HEK293 (cell line): Measurements from ENCODE around the gene CSTPP1.

Experiments
- CTCF ChIA-PET: fragments of 350-600 bp; formaldehyde crosslinking; extraction: SDS; loops from one replicate; lab custom pipeline; 2021; ENCODE audit warnings: antibody characterized with exemption; lab: Yijun Ruan, JAX
- POLR2A ChIA-PET: fragments of 300-600 bp; formaldehyde crosslinking; extraction: SDS; loops from one replicate; lab custom pipeline; 2020; ENCODE audit warnings: antibody characterized with exemption, inconsistent platforms; lab: Yijun Ruan, JAX
- H3K27ac ChIP-seq: fragments of 200-500 bp; sonication (Bioruptor generic); 2 replicates; pipeline ENCODE4 v1.5.1; 2014; ENCODE audit warnings: low read depth, low read length, control low read depth, inconsistent platforms; ENCODE audit errors: extremely low read depth
- H3K36me3 ChIP-seq, 2 experiments: fragments of 200-500 bp in 1 of 2; sonication (Bioruptor generic) in 1 of 2; 1 replicate in 1 of 2; 2 replicates in 1 of 2; pipeline ENCODE4 v1.5.1; 2014 to 2017; ENCODE audit warnings: inconsistent platforms in 2 of 2, low read length in 2 of 2; ENCODE audit not compliant: control insufficient read depth in 2 of 2, insufficient read depth in 1 of 2
- H3K4me1 ChIP-seq: fragments of 200-500 bp; sonication (Bioruptor generic); 2 replicates; pipeline ENCODE4 v1.5.1; 2014; ENCODE audit warnings: mild to moderate bottlenecking, low read length, inconsistent platforms; ENCODE audit not compliant: control insufficient read depth, insufficient read depth
- H3K4me3 ChIP-seq: 2 replicates; pipeline ENCODE4 v1.5.1; 2011; ENCODE audit warnings: low read depth, mild to moderate bottlenecking, control low read depth, low read length, moderate library complexity
- H3K9me3 ChIP-seq: fragments of 200-500 bp; sonication (Bioruptor generic); 2 replicates; pipeline ENCODE4 v1.5.1; 2014; ENCODE audit warnings: low read depth, low read length, inconsistent platforms; ENCODE audit not compliant: control insufficient read depth, insufficient read depth
- ATF2 ChIP-seq: fragments of 450-650 bp; formaldehyde crosslinking; IDR thresholded peaks from 2 replicates; pipeline ENCODE4 v1.5.1; 2016; ENCODE audit warnings: missing biosample characterization, missing genetic modification characterization, low read depth
- EGR2 ChIP-seq: fragments of 450-650 bp; formaldehyde crosslinking; IDR thresholded peaks from 2 replicates; pipeline ENCODE4 v1.5.1; 2016; ENCODE audit warnings: low read depth, missing biosample characterization, missing genetic modification characterization
- GLI2 ChIP-seq: fragments of 450-650 bp; formaldehyde crosslinking; IDR thresholded peaks from 2 replicates; pipeline ENCODE4; 2017; ENCODE audit warnings: missing biosample characterization, missing genetic modification characterization, low read depth, borderline replicate concordance
- KLF1 ChIP-seq: fragments of 450-650 bp; formaldehyde crosslinking; IDR thresholded peaks from 2 replicates; pipeline ENCODE4 v1.5.1; 2016; ENCODE audit warnings: missing biosample characterization, missing genetic modification characterization
- SALL2 ChIP-seq: fragments of 450-650 bp; formaldehyde crosslinking; IDR thresholded peaks from 2 replicates; pipeline ENCODE4 v1.5.0; 2017; ENCODE audit warnings: missing biosample characterization, mild to moderate bottlenecking, missing genetic modification characterization, borderline replicate concordance
- SETDB1 ChIP-seq: IDR thresholded peaks from one replicate; pipeline ENCODE4 v1.6.1; 2017; ENCODE audit warnings: mild to moderate bottlenecking, low read length, moderate library complexity, mixed read lengths; ENCODE audit not compliant: insufficient read length
- YY1 ChIP-seq: fragments of 450-650 bp; formaldehyde crosslinking; IDR thresholded peaks from 2 replicates; pipeline ENCODE4 v1.5.1; 2018; ENCODE audit warnings: missing biosample characterization, missing genetic modification characterization
- ZBTB17 ChIP-seq: fragments of 450-650 bp; formaldehyde crosslinking; IDR thresholded peaks from 2 replicates; pipeline ENCODE4 v1.5.1; 2016; ENCODE audit warnings: missing biosample characterization, missing genetic modification characterization
- ZBTB7A ChIP-seq: fragments of 450-650 bp; formaldehyde crosslinking; IDR thresholded peaks from 2 replicates; pipeline ENCODE4 v1.5.1; 2016; ENCODE audit warnings: low read depth, missing biosample characterization, missing genetic modification characterization
- ZFHX2 ChIP-seq: fragments of 450-650 bp; formaldehyde crosslinking; conservative IDR thresholded peaks from 2 replicates; pipeline ENCODE4 v1.5.1; 2016; ENCODE audit warnings: missing biosample characterization, missing genetic modification characterization
- ZFP37 ChIP-seq: fragments of 450-650 bp; formaldehyde crosslinking; IDR thresholded peaks from 2 replicates; pipeline ENCODE4 v1.5.1; 2016; ENCODE audit warnings: missing biosample characterization, missing genetic modification characterization
- ZNF10 ChIP-seq: fragments of 450-650 bp; formaldehyde crosslinking; IDR thresholded peaks from 2 replicates; pipeline ENCODE4 v1.5.1; 2017; ENCODE audit warnings: missing biosample characterization, missing genetic modification characterization
- ZNF138 ChIP-seq: fragments of 450-650 bp; formaldehyde crosslinking; IDR thresholded peaks from 2 replicates; pipeline ENCODE4 v1.5.1; 2016; ENCODE audit warnings: missing biosample characterization, missing genetic modification characterization, borderline replicate concordance
- ZNF140 ChIP-seq: fragments of 450-650 bp; formaldehyde crosslinking; IDR thresholded peaks from 2 replicates; pipeline ENCODE4 v1.5.1; 2016; ENCODE audit warnings: missing biosample characterization, missing genetic modification characterization
- ZNF335 ChIP-seq: fragments of 450-650 bp; formaldehyde crosslinking; conservative IDR thresholded peaks from 2 replicates; pipeline ENCODE4 v1.5.1; 2016; ENCODE audit warnings: missing biosample characterization, missing genetic modification characterization
- ZNF394 ChIP-seq: fragments of 450-650 bp; formaldehyde crosslinking; IDR thresholded peaks from 2 replicates; pipeline ENCODE4 v1.5.1; 2016; ENCODE audit warnings: missing biosample characterization, missing genetic modification characterization, mild to moderate bottlenecking, moderate library complexity, borderline replicate concordance
- ZNF423 ChIP-seq: fragments of 450-650 bp; formaldehyde crosslinking; IDR thresholded peaks from 2 replicates; pipeline ENCODE4 v1.5.1; 2016; ENCODE audit warnings: missing biosample characterization, missing genetic modification characterization
- ZNF501 ChIP-seq: fragments of 450-650 bp; formaldehyde crosslinking; IDR thresholded peaks from 2 replicates; pipeline ENCODE4 v1.5.1; 2016; ENCODE audit warnings: missing biosample characterization, missing genetic modification characterization
- ZNF600 ChIP-seq: fragments of 450-650 bp; formaldehyde crosslinking; IDR thresholded peaks from 2 replicates; pipeline ENCODE4 v1.5.1; 2016; ENCODE audit warnings: missing biosample characterization, missing genetic modification characterization
- ZNF626 ChIP-seq: fragments of 450-650 bp; sonication (Bioruptor Pico); formaldehyde crosslinking; IDR thresholded peaks from 2 replicates; pipeline ENCODE4 v1.5.1; 2018; ENCODE audit warnings: missing biosample characterization, missing genetic modification characterization, inconsistent platforms
- ZNF660 ChIP-seq: fragments of 450-650 bp; IDR thresholded peaks from 2 replicates; pipeline ENCODE4 v1.5.1; 2018; ENCODE audit warnings: missing biosample characterization, mild to moderate bottlenecking, missing genetic modification characterization
- ZNF677 ChIP-seq: fragments of 450-650 bp; IDR thresholded peaks from 2 replicates; pipeline ENCODE4 v1.5.0; 2018; ENCODE audit warnings: missing biosample characterization, mild to moderate bottlenecking, missing genetic modification characterization, moderate library complexity
- ZNF701 ChIP-seq: fragments of 450-650 bp; formaldehyde crosslinking; IDR thresholded peaks from 2 replicates; pipeline ENCODE4 v1.5.1; 2016; ENCODE audit warnings: missing biosample characterization, missing genetic modification characterization

The CSTPP1 gene

GRCh38 chr11:46905806-46906205 lies 30.8 kb upstream of the CSTPP1 start:
- ChIA-PET POLR2A (interaction anchor here (0.7 to 1.3 kb wide), 2 partner anchors 11 to 66 kb away, joined by 3 to 5 read pairs; no protein-coding TSS in a partner anchor), CTCF (interaction anchor here (0.9 to 2.4 kb wide), 3 partner anchors 11 to 253 kb away, joined by 4 to 11 read pairs (median 5); no protein-coding TSS in a partner anchor)
- H3K27ac ChIP-seq, result no peak overlapping the region
- H3K4me1 ChIP-seq, result 0 out of 2 replicates have a peak, but pooled peaks cover 4% of the 10 kb centered on the region
- no peaks in the 10 kb centered on the region; a peak in 1 of 3 replicates for H3K36me3 ChIP-seq
- no peaks in the 10 kb centered on the region for H3K9me3 ChIP-seq
- no peak overlapping the region for H3K4me3 ChIP-seq
- TF ChIP-seq ATF2 (tag by site-specific recombination) (no peak), GLI2 (tag by site-specific recombination) (no peak), ZNF501 (no peak)
- TF ChIP-seq, all 188 proteins: peak for 0

GRCh38 chr11:46906609-46907041 lies 29.9 kb upstream of the CSTPP1 start:
- peak overlapping the region; percentile 8; the same call in 1 of the 2 replicates for H3K27ac ChIP-seq
- CTCF ChIA-PET, result interaction anchor here (0.5 to 2.5 kb wide), 9 partner anchors 10 to 1372 kb away, joined by 3 to 11 read pairs (median 4); no protein-coding TSS in a partner anchor
- TF ChIP-seq ZNF335 (tag by site-specific recombination), result no peak; the same call in 1 of the 2 replicates
- TF ChIP-seq ZNF423 (tag by site-specific recombination), result no peak
- TF ChIP-seq ZNF660, result no peak
- TF ChIP-seq ZNF626 (tag by site-specific recombination), result no peak
- no peak for TF ChIP-seq ZFP37 (tag by site-specific recombination)
- TF ChIP-seq EGR2, result peak; percentile 67
- TF ChIP-seq KLF1 (tag by site-specific recombination), result peak; percentile 60
- TF ChIP-seq YY1, result no peak
- peak; percentile 43; the same call in 1 of the 2 replicates for TF ChIP-seq ZNF10 (tag by site-specific recombination)
- TF ChIP-seq ZNF394 (tag by site-specific recombination), result no peak
- TF ChIP-seq ZBTB7A (tag by site-specific recombination), result no peak
- TF ChIP-seq ZNF677 (tag by site-specific recombination), result no peak
- TF ChIP-seq ZBTB17, result peak; percentile 52
- peak; percentile 56 for TF ChIP-seq ZFHX2
- peak; percentile 57; the same call in 1 of the 2 replicates for TF ChIP-seq ZNF600 (tag by site-specific recombination)
- no peak for TF ChIP-seq ZNF140 (tag by site-specific recombination)

GRCh38 chr11:46907606-46908005 lies 29.0 kb upstream of the CSTPP1 start:
- ChIA-PET POLR2A (no interaction called here), CTCF (interaction anchor here (0.7 to 2.5 kb wide), 6 partner anchors 9 to 253 kb away, joined by 4 to 11 read pairs (median 4); no protein-coding TSS in a partner anchor)
- no peak overlapping the region for H3K27ac ChIP-seq
- H3K36me3 ChIP-seq, result no peaks in the 10 kb centered on the region
- TF ChIP-seq ZNF138, result no peak
- no peak for TF ChIP-seq ATF2 (tag by site-specific recombination)
- TF ChIP-seq SALL2 (tag by site-specific recombination), result no peak
- TF ChIP-seq ZNF600 (tag by site-specific recombination), result no peak
- TF ChIP-seq ZNF701 (tag by site-specific recombination), result no peak
- no peak for TF ChIP-seq SETDB1
- TF ChIP-seq, all 188 proteins: peak for 0
- Histone ChIP-seq H3K4me3 (no peak overlapping the region), H3K9me3 (no peaks in the 10 kb centered on the region), H3K4me1 (peaks cover 8% of the 10 kb centered on the region)

More at GRCh38 chr11:46906609-46907041, 29.9 kb upstream of the CSTPP1 start:
- Histone ChIP-seq H3K4me3 (no peak overlapping the region), H3K36me3 (no peaks in the 10 kb centered on the region; a peak in 1 of 3 replicates), H3K9me3 (no peaks in the 10 kb centered on the region), H3K4me1 (0 out of 2 replicates have a peak, but pooled peaks cover 4% of the 10 kb centered on the region)
- POLR2A ChIA-PET, result interaction anchor here (1.3 kb wide), 1 partner anchor 10 kb away, joined by 5 read pairs; no protein-coding TSS in a partner anchor
